ENCODE results near the gene KIF26B. TPM values are rescaled to one million over a fixed set of nuclear protein-coding genes. Genes with fewer than 3 reads are reported as not detected.

The KIF26B gene
- total RNA-seq, 1 donor from 2014 or later = 0.45 TPM

- ATAC-seq (no peak), DNase-seq (ENCODE audit: low spot score) (no peak)
- intact Hi-C loops (cut with DNase I) = no loop called here
Observed at GRCh38 chr1:245538671-245539070, 383.9 kb downstream of the KIF26B start.

DNA sequence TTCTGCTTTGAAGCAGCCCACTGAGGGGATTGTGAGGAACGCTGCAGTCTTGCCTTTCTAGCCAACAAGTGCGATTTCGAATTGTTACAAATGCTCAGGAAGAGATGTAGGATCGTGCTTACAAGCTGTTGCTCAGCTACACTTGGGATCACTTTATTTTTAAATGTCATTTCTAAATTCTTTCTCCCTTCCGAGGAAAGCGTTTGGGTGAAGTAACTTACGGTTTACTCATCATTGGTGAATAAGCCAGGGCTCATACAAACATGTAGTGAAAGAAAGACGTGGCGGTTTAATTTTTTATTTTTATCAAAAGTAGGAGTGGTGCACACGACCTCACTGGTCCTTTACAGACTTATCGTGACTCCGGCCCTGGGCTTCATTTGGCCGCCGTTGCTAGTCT, 386.6 kb downstream of the KIF26B start:
- intact Hi-C loops (cut with DNase I) = no loop called here
- ATAC-seq (no peak), DNase-seq (ENCODE audit: low spot score) (no peak)

- intact Hi-C loops (cut with DNase I) = no loop called here
- DNase-seq (ENCODE audit: low spot score) (no peak), ATAC-seq (no peak)
Observed at GRCh38 chr1:245542365-245542764, 387.6 kb downstream of the KIF26B start.

GRCh38 chr1:245544236-245544635, 389.5 kb downstream of the KIF26B start:
- DNase-seq (ENCODE audit: low spot score) (no peak), ATAC-seq (no peak)
- intact Hi-C loops (cut with DNase I) = no loop called here

DNA sequence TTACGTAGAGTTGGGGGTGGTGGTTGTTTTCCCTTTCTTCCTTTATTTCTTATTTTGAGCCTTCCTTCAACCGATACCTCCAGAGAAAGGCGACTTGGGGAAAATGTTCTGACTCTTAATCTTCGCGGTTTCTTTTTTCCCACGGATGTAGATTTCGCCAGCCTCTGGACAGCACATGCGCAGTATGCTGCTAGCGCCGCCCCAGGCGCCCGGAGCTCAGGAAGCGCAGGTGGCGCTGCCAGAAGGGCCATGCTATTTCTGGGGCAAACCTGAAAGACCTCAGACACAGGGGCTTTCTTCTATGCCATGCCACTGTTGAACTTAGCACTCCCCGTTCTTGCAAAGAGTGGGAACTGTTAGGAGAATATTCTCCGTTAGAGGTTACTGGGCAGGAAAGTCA, 392.1 kb downstream of the KIF26B start:
- intact Hi-C loops (cut with DNase I) = no loop called here
- ATAC-seq (no peak), DNase-seq (ENCODE audit: low spot score) (no peak)

- intact Hi-C loops (cut with DNase I) = no loop called here
- DNase-seq (ENCODE audit: low spot score) (no peak), ATAC-seq (no peak)
Observed at GRCh38 chr1:245549996-245550719, 395.4 kb downstream of the KIF26B start.

DNA sequence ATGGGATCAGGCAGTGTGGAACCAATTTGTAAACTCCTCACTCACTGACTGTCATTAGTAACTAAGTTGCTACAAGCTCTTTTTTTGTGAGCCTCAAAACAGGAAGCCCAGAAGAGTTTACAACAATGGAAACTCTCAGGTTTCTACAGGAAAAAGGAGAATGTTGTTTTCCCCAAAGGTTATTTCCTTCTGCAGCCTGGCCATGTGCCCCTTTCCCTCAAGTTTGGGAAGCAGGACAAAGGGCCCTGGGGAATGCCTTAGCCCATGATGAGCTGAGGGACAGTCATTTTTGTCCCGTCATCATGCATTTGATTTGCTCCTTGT, 395.9 kb downstream of the KIF26B start:
- intact Hi-C loops (cut with DNase I) = no loop called here
- ATAC-seq = no peak

GRCh38 chr1:245551536-245551935, 396.8 kb downstream of the KIF26B start:
- intact Hi-C loops (cut with DNase I) = no loop called here
- ATAC-seq (no peak), DNase-seq (ENCODE audit: low spot score) (no peak)

More for the DNA sequence above, 395.9 kb downstream of the KIF26B start:
- DNase-seq (ENCODE audit: low spot score) = no peak

GRCh38 chr1:245552331-245552730, 397.5 kb downstream of the KIF26B start:
- no peak for ATAC-seq
- intact Hi-C loops (cut with DNase I) = no loop called here
- DNase-seq (ENCODE audit: low spot score) = no peak

- DNase-seq (ENCODE audit: low spot score) (no peak), ATAC-seq (no peak)
- intact Hi-C loops (cut with DNase I) = no loop called here
Observed at GRCh38 chr1:245556057-245556456, 401.3 kb downstream of the KIF26B start.

DNA sequence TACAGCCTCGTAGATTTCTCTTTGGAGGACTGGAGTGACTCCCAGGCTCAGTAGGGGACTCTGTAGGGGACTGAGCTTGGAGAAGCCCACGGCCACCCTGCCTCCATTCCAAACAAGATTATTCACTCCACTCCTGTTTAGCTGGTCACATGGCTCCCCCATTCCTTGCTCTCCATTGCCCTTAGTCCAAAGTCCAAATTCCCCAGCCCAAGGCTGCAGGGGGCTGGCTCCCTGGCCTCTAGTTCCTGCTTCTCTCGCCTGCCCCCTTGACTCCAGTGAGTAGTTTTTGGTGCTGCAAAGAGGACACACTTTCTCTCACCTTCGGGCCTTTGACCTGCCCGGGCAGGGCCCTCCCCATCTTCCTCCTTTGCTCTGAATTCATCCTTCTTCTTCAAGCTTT, 403.3 kb downstream of the KIF26B start:
- intact Hi-C loops (cut with DNase I) = no loop called here
- no peak for ATAC-seq
- no peak for DNase-seq (ENCODE audit: low spot score)

GRCh38 chr1:245560316-245560859, 405.6 kb downstream of the KIF26B start:
- ATAC-seq = no peak
- intact Hi-C loops (cut with DNase I) = no loop called here
- DNase-seq (ENCODE audit: low spot score) = no peak

DNA sequence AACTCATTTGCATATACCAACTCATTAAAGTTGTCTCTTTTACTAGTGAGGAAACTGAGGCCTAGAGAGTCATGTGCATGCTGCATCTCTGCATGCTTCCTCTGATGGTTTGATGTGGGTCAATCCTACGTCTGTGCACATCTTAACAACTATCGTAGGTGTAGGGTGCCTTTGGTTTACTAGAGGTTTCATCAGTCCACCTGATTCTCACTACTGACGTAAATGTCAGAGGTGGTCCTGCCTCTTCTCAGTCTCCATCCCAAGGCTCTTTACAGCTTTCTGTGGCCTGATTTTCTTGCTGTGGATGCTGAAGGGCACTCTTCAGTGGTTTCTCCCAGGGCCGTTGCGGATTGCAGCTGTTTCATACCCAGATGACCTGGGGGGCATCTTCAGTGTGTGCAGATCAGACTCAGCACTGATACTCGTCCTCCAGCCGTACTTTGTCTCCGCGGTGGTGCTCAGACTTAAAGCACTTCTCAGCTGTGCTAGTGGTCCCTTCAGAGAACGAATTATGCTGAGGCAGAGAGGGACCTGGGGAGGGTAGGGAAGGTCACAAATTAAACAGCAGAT, 407.0 kb downstream of the KIF26B start:
- ATAC-seq (no peak), DNase-seq (ENCODE audit: low spot score) (no peak)
- intact Hi-C loops (cut with DNase I) = no loop called here

- intact Hi-C loops (cut with DNase I) = no loop called here
- ATAC-seq = no peak
- no peak for DNase-seq (ENCODE audit: low spot score)
Observed at GRCh38 chr1:245566134-245566533, 411.3 kb downstream of the KIF26B start.

GRCh38 chr1:245566952-245567351, 412.2 kb downstream of the KIF26B start:
- intact Hi-C loops (cut with DNase I) = no loop called here
- ATAC-seq = no peak
- DNase-seq (ENCODE audit: low spot score) = no peak

DNA sequence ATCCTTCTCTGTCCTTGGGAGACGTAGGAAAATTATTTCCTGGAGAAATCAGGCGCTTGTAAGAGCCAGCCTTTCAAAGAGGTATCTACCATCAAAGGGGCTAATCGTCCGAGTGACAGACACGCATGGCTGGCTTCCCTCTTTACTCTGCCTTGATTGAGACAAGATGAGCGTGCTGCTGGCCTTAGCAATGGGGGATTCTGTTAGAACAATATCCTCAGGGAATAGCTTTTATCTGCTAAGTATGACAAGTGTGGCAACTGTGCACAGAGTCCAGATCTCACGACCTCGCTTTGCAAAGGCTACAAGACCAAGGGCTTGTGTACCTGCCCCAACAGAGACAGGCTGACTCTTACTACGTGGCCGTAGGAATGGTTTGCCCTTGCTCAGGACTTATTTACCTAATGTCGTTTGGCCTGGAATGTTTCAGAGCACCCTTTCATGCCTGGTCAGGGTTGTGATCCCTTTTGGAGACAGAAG, 417.1 kb downstream of the KIF26B start:
- intact Hi-C loops (cut with DNase I) = no loop called here
- DNase-seq (ENCODE audit: low spot score) (no peak), ATAC-seq (no peak)

DNA sequence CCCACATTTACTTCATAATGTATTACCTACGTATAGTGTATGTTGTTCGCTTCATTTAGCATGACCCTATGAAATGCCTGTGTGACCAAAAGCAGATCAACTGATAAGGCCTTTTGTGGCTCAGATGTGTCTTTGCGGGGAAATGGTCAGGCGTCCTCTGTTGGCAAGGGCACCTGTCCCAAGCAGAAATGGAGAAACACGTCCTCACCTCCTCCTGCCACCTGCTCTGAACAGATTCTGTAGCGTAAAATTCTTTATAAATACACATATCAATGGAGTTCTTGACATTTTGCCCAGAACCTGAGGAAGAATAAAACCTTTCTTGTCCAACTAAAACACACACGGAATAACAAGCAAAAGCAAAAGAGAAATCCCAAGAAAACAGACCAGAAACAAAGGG, 417.9 kb downstream of the KIF26B start:
- no peak for ATAC-seq
- DNase-seq (ENCODE audit: low spot score) = no peak
- intact Hi-C loops (cut with DNase I) = no loop called here

DNA sequence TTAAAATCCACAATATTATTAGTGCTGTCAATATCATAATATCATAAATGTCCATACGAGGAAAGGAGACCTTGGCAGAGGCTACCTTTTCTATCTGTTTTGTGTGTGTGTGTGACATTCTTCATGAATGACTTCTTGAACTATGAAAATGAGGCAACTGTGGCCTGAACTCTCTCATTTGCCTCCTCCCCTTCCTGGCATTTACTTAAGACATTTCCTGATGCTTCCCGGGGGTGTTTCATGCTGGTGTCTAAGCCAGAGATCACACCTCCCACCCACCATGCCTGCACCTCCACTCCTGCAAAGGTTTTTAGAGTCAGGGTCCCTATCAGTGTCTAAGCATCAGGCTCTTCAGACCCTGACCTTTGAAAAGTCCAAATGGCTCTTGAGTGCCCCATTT, 420.9 kb downstream of the KIF26B start:
- DNase-seq (ENCODE audit: low spot score) = no peak
- ATAC-seq = no peak
- intact Hi-C loops (cut with DNase I) = no loop called here

- no peak for DNase-seq (ENCODE audit: low spot score)
- intact Hi-C loops (cut with DNase I) = no loop called here
- ATAC-seq = no peak
Observed at GRCh38 chr1:245576323-245576722, 421.5 kb downstream of the KIF26B start.

DNA sequence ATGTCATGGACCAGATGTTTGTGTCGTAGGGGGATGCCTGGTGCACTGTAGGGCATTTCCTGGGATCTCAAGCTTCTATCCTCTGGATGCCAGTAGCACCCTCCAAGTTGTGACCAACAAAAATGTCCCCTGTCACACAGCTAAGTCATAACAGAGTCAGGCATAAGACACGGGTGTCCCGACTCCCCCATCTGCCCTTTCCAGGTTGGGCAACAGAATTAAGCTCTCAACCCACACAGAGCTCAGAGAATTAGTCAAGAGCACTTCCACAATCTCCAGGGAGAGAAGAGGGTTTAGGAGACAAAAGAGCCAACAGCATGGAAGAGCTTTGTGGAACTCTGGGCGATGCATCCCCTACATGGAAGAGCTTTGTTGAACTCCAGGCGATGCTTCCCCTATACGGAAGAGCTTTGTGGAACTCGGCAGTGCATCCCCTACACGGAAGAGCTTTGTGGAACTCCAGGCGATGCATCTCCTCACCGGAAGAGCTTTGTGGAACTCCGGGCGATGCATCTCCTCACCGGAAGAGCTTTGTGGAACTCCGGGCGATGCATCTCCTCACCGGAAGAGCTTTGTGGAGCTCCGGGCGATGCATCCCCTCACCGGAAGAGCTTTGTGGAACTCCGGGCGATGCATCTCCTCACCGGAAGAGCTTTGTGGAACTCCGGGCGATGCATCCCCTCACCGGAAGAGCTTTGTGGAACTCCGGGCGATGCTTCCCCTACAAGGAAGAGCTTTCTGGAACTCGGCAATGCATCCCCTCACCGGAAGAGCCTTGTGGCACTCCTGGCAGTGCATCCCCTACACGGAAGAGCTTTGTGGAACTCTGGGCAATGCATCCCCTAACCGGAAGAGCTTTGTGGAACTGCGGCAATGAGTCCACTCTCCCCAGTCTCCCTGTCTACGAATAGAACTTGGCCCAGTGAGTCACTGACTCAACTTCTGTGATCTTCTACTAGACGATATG, 422.7 kb downstream of the KIF26B start:
- DNase-seq (ENCODE audit: low spot score) (no peak), ATAC-seq (no peak)
- intact Hi-C loops (cut with DNase I) = no loop called here
